WTC11 (cell line): ENCODE measurements around the gene CBX1. TPM values are rescaled to one million over a fixed set of nuclear protein-coding genes. Genes with fewer than 3 reads are reported as not detected.
A peak's percentile ranks its signal among the peaks of the same experiment; 100 is the strongest.

Experiments
- ATAC-seq: fragments of 200-7000 bp; cut with Tn5 transposase; 2 replicates; pipeline ENCODE4 v1.10.0; 2021; ENCODE audit warnings: mild to moderate bottlenecking, moderate library complexity
- CTCF ChIA-PET: fragments of 300-600 bp; sonication (Branson Sonifier 250); formaldehyde crosslinking; loops from one replicate; lab custom pipeline; 2021; ENCODE audit warnings: antibody characterized with exemption; lab: Charles Lee
- POLR2A ChIA-PET: fragments of 350-600 bp; sonication (Branson Sonifier 250); formaldehyde crosslinking; loops from one replicate; lab custom pipeline; 2021; ENCODE audit warnings: antibody characterized with exemption; lab: Charles Lee
- DNase-seq: peaks from one replicate; pipeline ENCODE4 v3.0.0; 2021; ENCODE audit warnings: low spot score
- H3K27ac Mint-ChIP-seq: 2 replicates; pipeline ENCODE4 v1.8.0; 2021; ENCODE audit warnings: mixed read lengths
- H3K27me3 Mint-ChIP-seq: 2 replicates; pipeline ENCODE4 v1.8.0; 2021; ENCODE audit warnings: low read depth, mild to moderate bottlenecking, moderate library complexity, mixed read lengths
- H3K36me3 Mint-ChIP-seq: 2 replicates; pipeline ENCODE4 v1.8.0; 2021; ENCODE audit warnings: mixed read lengths
- H3K4me1 Mint-ChIP-seq: 2 replicates; pipeline ENCODE4 v1.8.0; 2022; ENCODE audit warnings: mixed read lengths
- H3K4me3 Mint-ChIP-seq: 2 replicates; pipeline ENCODE4 v1.8.0; 2021; ENCODE audit warnings: mild to moderate bottlenecking, moderate library complexity, mixed read lengths
- H3K9me3 Mint-ChIP-seq: 2 replicates; pipeline ENCODE4 v1.8.0; 2021; ENCODE audit warnings: mixed read lengths
- AR ChIP-seq: fragments of 250-450 bp; sonication (Bioruptor Pico); IDR thresholded peaks from 2 replicates; pipeline ENCODE4 v1.9.0; 2021; ENCODE audit warnings: mild to moderate bottlenecking
- ATF1 ChIP-seq: sonication (generic); formaldehyde crosslinking; IDR thresholded peaks from 2 replicates; pipeline ENCODE4 v1.8.1; 2023; ENCODE audit warnings: mild to moderate bottlenecking, moderate library complexity, missing genetic modification reagents
- EMX1 ChIP-seq: fragments of 250-450 bp; sonication (Bioruptor Pico); IDR thresholded peaks from 2 replicates; pipeline ENCODE4 v1.8.0; 2021; ENCODE audit warnings: mild to moderate bottlenecking
- ETV6 ChIP-seq: sonication (generic); formaldehyde crosslinking; IDR thresholded peaks from 2 replicates; pipeline ENCODE4 v1.8.1; 2022; ENCODE audit warnings: mild to moderate bottlenecking, missing genetic modification reagents
- GABPB1 ChIP-seq: sonication (generic); formaldehyde crosslinking; IDR thresholded peaks from 2 replicates; pipeline ENCODE4 v1.8.1; 2023; ENCODE audit warnings: mild to moderate bottlenecking, missing genetic modification reagents
- JUN ChIP-seq: sonication (generic); formaldehyde crosslinking; IDR thresholded peaks from 2 replicates; pipeline ENCODE4 v1.8.0; 2023; ENCODE audit warnings: mild to moderate bottlenecking, missing genetic modification reagents
- KAT7 ChIP-seq: sonication (generic); formaldehyde crosslinking; IDR thresholded peaks from 2 replicates; pipeline ENCODE4 v1.8.1; 2023; ENCODE audit warnings: missing genetic modification reagents, mild to moderate bottlenecking, borderline replicate concordance
- MXD4 ChIP-seq: fragments of 250-450 bp; sonication (Bioruptor Pico); IDR thresholded peaks from 2 replicates; pipeline ENCODE4 v1.8.0; 2021; ENCODE audit warnings: mild to moderate bottlenecking, moderate library complexity, borderline replicate concordance
- NFATC4 ChIP-seq: fragments of 250-450 bp; sonication (Bioruptor Pico); IDR thresholded peaks from 2 replicates; pipeline ENCODE4 v1.9.0; 2021; ENCODE audit warnings: mild to moderate bottlenecking
- NFYB ChIP-seq: sonication (generic); formaldehyde crosslinking; conservative IDR thresholded peaks from 2 replicates; pipeline ENCODE4 v1.8.0; 2022; ENCODE audit warnings: low read depth, missing genetic modification reagents
- PRDM15 ChIP-seq: sonication (generic); formaldehyde crosslinking; IDR thresholded peaks from 2 replicates; pipeline ENCODE4 v1.8.0; 2022; ENCODE audit warnings: missing genetic modification reagents
- SOX15 ChIP-seq: fragments of 250-450 bp; sonication (Bioruptor Pico); IDR thresholded peaks from 2 replicates; pipeline ENCODE4 v1.9.0; 2021; ENCODE audit warnings: mild to moderate bottlenecking
- TCF7 ChIP-seq: sonication (generic); formaldehyde crosslinking; IDR thresholded peaks from 2 replicates; pipeline ENCODE4 v1.8.0; 2022; ENCODE audit warnings: mild to moderate bottlenecking, low read depth, missing genetic modification reagents, moderate library complexity
- USF2 ChIP-seq: sonication (generic); formaldehyde crosslinking; IDR thresholded peaks from 2 replicates; pipeline ENCODE4 v1.8.1; 2023; ENCODE audit warnings: mild to moderate bottlenecking, missing genetic modification reagents, moderate library complexity
- ZBTB21 ChIP-seq: sonication (generic); formaldehyde crosslinking; IDR thresholded peaks from 2 replicates; pipeline ENCODE4 v1.8.1; 2023; ENCODE audit warnings: mild to moderate bottlenecking, missing genetic modification reagents, borderline replicate concordance
- ZMAT4 ChIP-seq: fragments of 250-450 bp; sonication (Bioruptor Pico); IDR thresholded peaks from 2 replicates; pipeline ENCODE4 v1.9.0; 2021; ENCODE audit warnings: mild to moderate bottlenecking
- ZNF317 ChIP-seq: sonication (generic); formaldehyde crosslinking; IDR thresholded peaks from 2 replicates; pipeline ENCODE4 v1.8.1; 2023; ENCODE audit warnings: low read depth, mild to moderate bottlenecking, moderate library complexity, missing genetic modification reagents, borderline replicate concordance
- ZNF396 ChIP-seq: fragments of 250-450 bp; sonication (Bioruptor Pico); IDR thresholded peaks from 2 replicates; pipeline ENCODE4 v1.8.0; 2021; ENCODE audit warnings: mild to moderate bottlenecking, moderate library complexity, borderline replicate concordance
- ZNF532 ChIP-seq: fragments of 250-450 bp; sonication (Bioruptor Pico); IDR thresholded peaks from 2 replicates; pipeline ENCODE4 v1.9.0; 2021; ENCODE audit warnings: mild to moderate bottlenecking, borderline replicate concordance
- ZSCAN18 ChIP-seq: fragments of 250-450 bp; sonication (Bioruptor Pico); IDR thresholded peaks from 2 replicates; pipeline ENCODE4 v2.1.2; 2022; ENCODE audit warnings: mild to moderate bottlenecking, moderate library complexity
- total RNA-seq: library from RNA; stranded (reverse); gene quantifications from 3 replicates; pipeline ENCODE4 v1.2.3, GENCODE V29; 2021

The CBX1 gene
- total RNA-seq, 1 experiment from 2014 or later: 162 TPM

- DNase-seq (no peak), ATAC-seq (no peak)
- peak overlapping the region; percentile 56 for H3K4me3 Mint-ChIP-seq
- POLR2A ChIA-PET: interaction anchor here (0.6 to 3.6 kb wide), 14 partner anchors 7 to 233 kb away, joined by 3 to 32 read pairs (median 5); partner anchors contain the start of genes CBX1, CDK5RAP3, OSBPL7 and PNPO
- H3K9me3 Mint-ChIP-seq: no peaks in the 10 kb centered on the region
- no peaks in the 10 kb centered on the region for H3K27me3 Mint-ChIP-seq
- TF ChIP-seq JUN (no peak), TCF7 (CRISPR knock-in tag) (no peak), GABPB1 (no peak), NFYB (no peak), ATF1 (CRISPR knock-in tag) (no peak), PRDM15 (CRISPR knock-in tag) (no peak), ZSCAN18 (CRISPR knock-in tag) (no peak), SOX15 (CRISPR knock-in tag) (no peak)
- peaks cover 51% of the 10 kb centered on the region for H3K36me3 Mint-ChIP-seq
- CTCF ChIA-PET: interaction anchor here (0.6 to 3.5 kb wide), 11 partner anchors 10 to 1503 kb away, joined by 3 to 29 read pairs (median 6); partner anchors contain the start of gene CBX1
- peak overlapping the region; percentile 98 for H3K27ac Mint-ChIP-seq
- H3K4me1 Mint-ChIP-seq: peaks cover 72% of the 10 kb centered on the region
Measured at GRCh38 chr17:48053758-48054237, 47.5 kb downstream of the CBX1 start.

- peaks cover 45% of the 10 kb centered on the region for H3K36me3 Mint-ChIP-seq
- ATAC-seq (no peak), DNase-seq (no peak)
- H3K4me3 Mint-ChIP-seq: peak overlapping the region; percentile 56
- ChIA-PET POLR2A (interaction anchor here (1.2 to 3.6 kb wide), 4 partner anchors 13 to 54 kb away, joined by 3 to 32 read pairs (median 21); partner anchors contain the start of gene SNX11), CTCF (interaction anchor here (1.2 to 3.5 kb wide), 5 partner anchors 15 to 106 kb away, joined by 3 to 29 read pairs (median 25); no protein-coding TSS in a partner anchor)
- H3K27me3 Mint-ChIP-seq: no peaks in the 10 kb centered on the region
- H3K27ac Mint-ChIP-seq: peak overlapping the region; percentile 98
- peaks cover 70% of the 10 kb centered on the region for H3K4me1 Mint-ChIP-seq
- no peaks in the 10 kb centered on the region for H3K9me3 Mint-ChIP-seq
- TF ChIP-seq MXD4 (CRISPR knock-in tag): no peak
- no peak for TF ChIP-seq ZNF396
- TF ChIP-seq NFYB: no peak
- TF ChIP-seq ZNF317 (CRISPR knock-in tag): no peak
- no peak for TF ChIP-seq ZNF532 (CRISPR knock-in tag)
- no peak for TF ChIP-seq TCF7 (CRISPR knock-in tag)
- TF ChIP-seq AR (CRISPR knock-in tag): no peak
- no peak for TF ChIP-seq ZBTB21 (CRISPR knock-in tag)
- no peak for TF ChIP-seq NFATC4 (CRISPR knock-in tag)
- TF ChIP-seq ZMAT4 (CRISPR knock-in tag): no peak
- TF ChIP-seq KAT7 (CRISPR knock-in tag): no peak
- TF ChIP-seq EMX1 (CRISPR knock-in tag): no peak
- no peak for TF ChIP-seq ETV6 (CRISPR knock-in tag)
- no peak for TF ChIP-seq USF2
Measured at GRCh38 chr17:48052956-48053757, 48.1 kb downstream of the CBX1 start.
